Liver (tissue), 3 donors: Measurements from ENCODE around the gene AADACL3.

Experiments
- ATF3 ChIP-seq: IDR thresholded peaks from 2 replicates; pipeline ENCODE4 v1.6.1; 2016; ENCODE audit warnings: antibody characterized with exemption
- CTCF ChIP-seq: fragments of 150-350 bp; IDR thresholded peaks from 2 replicates; pipeline ENCODE4 v1.5.1; 2017; ENCODE audit warnings: improper control_type of control experiment, low read depth, low read length; ENCODE audit not compliant: missing input control
- EGR1 ChIP-seq, 2 donors: IDR thresholded peaks; 2 replicates each; pipeline ENCODE4 v1.6.1; 2016 to 2018; ENCODE audit warnings: antibody characterized with exemption in 2 of 2, low read depth in 2 of 2
- FOXA1 ChIP-seq: IDR thresholded peaks from 2 replicates; pipeline ENCODE4 v1.6.1; 2016; ENCODE audit warnings: antibody characterized with exemption
- GABPA ChIP-seq, 2 donors: IDR thresholded peaks in 1 of 2; conservative IDR thresholded peaks in 1 of 2; 2 replicates each; pipeline ENCODE4 v1.6.1; 2016; ENCODE audit warnings: antibody characterized with exemption in 2 of 2, mild to moderate bottlenecking in 1 of 2, moderate library complexity in 1 of 2
- HNF4A ChIP-seq, 2 donors: conservative IDR thresholded peaks; 2 replicates each; pipeline ENCODE4 v1.6.1; 2016; ENCODE audit warnings: antibody characterized with exemption in 2 of 2, mild to moderate bottlenecking in 2 of 2
- JUND ChIP-seq, 2 donors: IDR thresholded peaks; 2 replicates each; pipeline ENCODE4 v1.6.1; 2016; ENCODE audit warnings: antibody characterized with exemption in 2 of 2
- MAX ChIP-seq: IDR thresholded peaks from 2 replicates; pipeline ENCODE4 v1.6.1; 2016; ENCODE audit warnings: antibody characterized with exemption
- RAD21 ChIP-seq, 2 donors: IDR thresholded peaks; 2 replicates each; pipeline ENCODE4 v1.6.1; 2016; ENCODE audit warnings: antibody characterized with exemption in 2 of 2, mild to moderate bottlenecking in 2 of 2
- REST ChIP-seq: IDR thresholded peaks from 2 replicates; pipeline ENCODE4 v1.6.1; 2016; ENCODE audit warnings: antibody characterized with exemption, mild to moderate bottlenecking
- SP1 ChIP-seq: IDR thresholded peaks from 2 replicates; pipeline ENCODE4 v1.6.1; 2018; ENCODE audit warnings: antibody characterized with exemption, mild to moderate bottlenecking
- TAF1 ChIP-seq: conservative IDR thresholded peaks from 2 replicates; pipeline ENCODE4 v1.6.1; 2016; ENCODE audit warnings: antibody characterized with exemption, mild to moderate bottlenecking
- YY1 ChIP-seq: IDR thresholded peaks from 2 replicates; pipeline ENCODE4 v1.6.1; 2016; ENCODE audit warnings: antibody characterized with exemption, mild to moderate bottlenecking
- donor health status: healthy.
- donor health status: healthy.

- TF ChIP-seq CTCF (no peak), MAX (no peak), EGR1 (IDR thresholded peaks at IDR 0.05; ENCODE audit: low read depth in 2 of 2) (no peak), TAF1 (no peak), YY1 (no peak), SP1 (no peak), HNF4A (conservative IDR thresholded peaks at IDR 0.05) (no peak), RAD21 (IDR thresholded peaks at IDR 0.05) (no peak), REST (no peak), JUND (IDR thresholded peaks at IDR 0.05) (no peak), GABPA (IDR thresholded peaks at IDR 0.05 in 1 of 2, conservative IDR thresholded peaks at IDR 0.05 in 1 of 2) (no peak), FOXA1 (no peak), ATF3 (no peak)
Observed at GRCh38 chr1:12761781-12762180, 45.9 kb downstream of the AADACL3 start.
